H1 (cell line): ENCODE data around the gene LRBA. TPM values are rescaled to one million over a fixed set of nuclear protein-coding genes. Genes with fewer than 3 reads are reported as not detected.

Experiments used
- CHD2 ChIP-seq: IDR thresholded peaks from 2 replicates; pipeline ENCODE4 v1.6.1; 2012; ENCODE audit warnings: low read length, improper control_type of control experiment
- HDAC6 ChIP-seq: IDR thresholded peaks from one replicate; pipeline ENCODE4 v1.7.1; 2012; ENCODE audit warnings: low read depth, mild to moderate bottlenecking, inconsistent platforms, low read length, moderate library complexity
- KDM4A ChIP-seq: IDR thresholded peaks from one replicate; pipeline ENCODE4 v1.7.1; 2012; ENCODE audit warnings: low read depth, mild to moderate bottlenecking, moderate library complexity, low read length, inconsistent platforms; ENCODE audit not compliant: severe bottlenecking
- POLR2AphosphoS5 ChIP-seq: IDR thresholded peaks from 2 replicates; pipeline ENCODE4 v1.6.1; 2011; ENCODE audit warnings: low read depth, low read length
- RNF2 ChIP-seq: fragments of 200-900, 300-1000 bp; sonication (generic); IDR thresholded peaks from 2 replicates; pipeline ENCODE4 v1.7.1; 2016; ENCODE audit warnings: borderline replicate concordance, low read depth, mild to moderate bottlenecking, antibody characterized with exemption, low read length; ENCODE audit not compliant: poor library complexity, severe bottlenecking; ENCODE audit errors: missing control alignments
- RXRA ChIP-seq: IDR thresholded peaks from 2 replicates; pipeline ENCODE4 v1.6.1; 2011; ENCODE audit warnings: low read depth, mild to moderate bottlenecking, low read length, moderate library complexity; ENCODE audit not compliant: insufficient read depth
- SIX5 ChIP-seq: IDR thresholded peaks from 2 replicates; pipeline ENCODE4 v1.6.1; 2011; ENCODE audit warnings: mild to moderate bottlenecking, low read depth, low read length
- SP1 ChIP-seq: IDR thresholded peaks from 2 replicates; pipeline ENCODE4 v1.6.1; 2011; ENCODE audit warnings: low read depth, low read length
- SP2 ChIP-seq: IDR thresholded peaks from 2 replicates; pipeline ENCODE4 v1.6.1; 2012; ENCODE audit warnings: mild to moderate bottlenecking, low read length, inconsistent platforms
- polyA plus RNA-seq, 7 experiments: library from polyadenylated mRNA; depleted of rRNA in 3 of 7; stranded (reverse) in 5 of 7; unstranded in 2 of 7; fragments of >200 nt in 5 of 7; fragments of 200-250 nt in 2 of 7; gene quantifications; 1 replicate in 5 of 7; 2 replicates in 1 of 7; 4 replicates in 1 of 7; pipeline versions ENCODE4 v1.2.1 to v1.2.3, GENCODE V29; 2011 to 2013; ENCODE audit warnings: missing spikeins in 2 of 7, mixed read lengths in 2 of 7
- total RNA-seq: library from RNA; stranded (reverse); fragmentation: NEBNext Ultra II Directional; extraction: Animal tissue kit (Norgen Biotek cat#: 25700); gene quantifications from 2 replicates; pipeline ENCODE4 v1.2.1, GENCODE V29; 2021

LRBA gene
- total and polyA plus RNA-seq, 2 of the 8 experiments (the other 6 are each of a cell fraction or from before 2014, with no cell fraction given) = 54.6 to 83.2 TPM

- TF ChIP-seq RNF2 (no peak), SP1 (no peak), HDAC6 (no peak), KDM4A (no peak), SP2 (no peak), SIX5 (no peak), RXRA (no peak), CHD2 (no peak), POLR2AphosphoS5 (no peak)
Observed at GRCh38 chr4:150318527-150318926, 696.6 kb downstream of the LRBA start (continued).
